Effector CD4-positive, alpha-beta T cell (primary cell): ENCODE measurements around the gene CES2.
"Not testable (repeated sequence)": the region's sequence is repeated elsewhere in the genome, so short reads cannot be mapped to it uniquely, and the experiment has no call there.

ENCODE experiments used
- DNase-seq: peaks from one replicate; pipeline ENCODE4 v3.0.0-alpha.2; 2020
- total RNA-seq: gene quantifications from one replicate; lab custom pipeline; 2026; lab: John Stamatoyannopoulos, UW

The CES2 gene, protein sequence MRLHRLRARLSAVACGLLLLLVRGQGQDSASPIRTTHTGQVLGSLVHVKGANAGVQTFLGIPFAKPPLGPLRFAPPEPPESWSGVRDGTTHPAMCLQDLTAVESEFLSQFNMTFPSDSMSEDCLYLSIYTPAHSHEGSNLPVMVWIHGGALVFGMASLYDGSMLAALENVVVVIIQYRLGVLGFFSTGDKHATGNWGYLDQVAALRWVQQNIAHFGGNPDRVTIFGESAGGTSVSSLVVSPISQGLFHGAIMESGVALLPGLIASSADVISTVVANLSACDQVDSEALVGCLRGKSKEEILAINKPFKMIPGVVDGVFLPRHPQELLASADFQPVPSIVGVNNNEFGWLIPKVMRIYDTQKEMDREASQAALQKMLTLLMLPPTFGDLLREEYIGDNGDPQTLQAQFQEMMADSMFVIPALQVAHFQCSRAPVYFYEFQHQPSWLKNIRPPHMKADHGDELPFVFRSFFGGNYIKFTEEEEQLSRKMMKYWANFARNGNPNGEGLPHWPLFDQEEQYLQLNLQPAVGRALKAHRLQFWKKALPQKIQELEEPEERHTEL
- total RNA-seq, result 33.8 reads per million, percentile 59 among the genes with 10 or more reads in this experiment

DNA sequence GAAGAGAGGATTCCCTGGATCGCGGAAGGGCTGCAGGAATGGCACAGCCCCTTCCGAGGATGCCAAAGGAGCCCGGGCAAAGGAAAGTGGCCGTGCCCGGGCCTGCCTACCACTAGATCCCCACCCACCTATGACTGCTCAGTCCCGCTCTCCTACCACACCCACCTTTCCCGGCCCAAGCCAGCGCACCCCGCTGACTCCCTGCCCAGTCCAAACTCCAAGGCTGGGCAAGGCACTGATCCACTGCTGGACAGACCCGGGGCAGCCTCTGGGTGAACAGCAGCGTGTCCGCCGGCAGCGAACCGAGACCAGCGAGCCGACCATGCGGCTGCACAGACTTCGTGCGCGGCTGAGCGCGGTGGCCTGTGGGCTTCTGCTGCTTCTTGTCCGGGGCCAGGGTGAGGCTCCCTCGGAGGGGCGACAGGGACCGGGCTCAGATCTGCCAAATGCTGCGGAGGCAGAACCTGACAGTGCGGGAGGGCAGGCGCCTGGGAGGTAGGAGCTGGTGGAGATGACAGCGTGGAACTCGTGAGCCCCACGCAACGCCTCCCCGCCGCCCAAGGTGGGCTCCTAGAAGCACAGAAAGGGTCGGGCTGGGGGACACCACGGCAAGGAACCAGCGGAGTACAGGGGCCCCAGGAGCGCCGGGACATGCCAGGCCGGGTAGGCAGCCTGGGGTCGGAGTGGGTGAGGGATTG is at the start of gene CES2:
TSS of gene CES2 (plus strand) at position 203 of the 698 bp plus-strand sequence. CDS start at position 323, 120 bp downstream.
- DNase-seq, result no peak

DNA sequence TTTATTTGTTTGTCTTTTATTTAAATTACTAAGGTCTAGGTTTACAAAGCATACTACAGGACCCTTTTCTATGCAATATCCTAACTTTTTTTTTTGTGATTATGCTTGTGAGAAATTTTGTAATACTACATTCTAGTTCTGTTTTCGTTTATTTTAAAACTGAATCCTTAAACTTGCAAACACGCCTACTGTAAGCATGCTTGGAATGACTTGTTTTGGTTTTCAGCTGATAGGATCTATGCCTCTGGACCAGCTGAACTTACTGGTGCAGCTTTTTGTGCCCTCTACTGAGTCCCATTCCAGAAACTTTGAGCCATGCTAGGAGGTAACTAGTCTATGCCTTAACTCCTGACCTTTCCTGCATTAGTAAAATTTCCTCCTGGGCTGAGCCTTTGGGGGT is 49.0 kb upstream of the CES2 start:
- DNase-seq, result no peak

DNA sequence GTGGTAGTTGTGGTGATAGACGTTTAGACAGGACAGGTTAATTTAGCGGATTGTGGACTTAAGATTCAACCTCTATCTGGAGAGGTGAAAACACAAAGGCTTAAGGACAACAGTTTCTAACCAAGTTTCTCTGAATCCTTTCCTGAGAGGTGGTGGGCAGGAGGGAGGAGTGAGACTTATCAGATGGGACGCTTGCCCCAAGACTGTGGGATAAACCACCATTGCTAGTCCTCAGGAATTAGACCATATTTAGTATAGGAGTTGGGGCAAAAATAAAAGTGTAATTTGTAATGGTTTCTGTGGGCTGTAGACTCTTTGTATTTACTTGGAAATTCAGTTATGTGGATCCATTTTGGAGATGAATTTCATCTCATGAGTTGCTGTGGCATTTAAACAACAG is 48.4 kb upstream of the CES2 start:
- no peak for DNase-seq

DNA sequence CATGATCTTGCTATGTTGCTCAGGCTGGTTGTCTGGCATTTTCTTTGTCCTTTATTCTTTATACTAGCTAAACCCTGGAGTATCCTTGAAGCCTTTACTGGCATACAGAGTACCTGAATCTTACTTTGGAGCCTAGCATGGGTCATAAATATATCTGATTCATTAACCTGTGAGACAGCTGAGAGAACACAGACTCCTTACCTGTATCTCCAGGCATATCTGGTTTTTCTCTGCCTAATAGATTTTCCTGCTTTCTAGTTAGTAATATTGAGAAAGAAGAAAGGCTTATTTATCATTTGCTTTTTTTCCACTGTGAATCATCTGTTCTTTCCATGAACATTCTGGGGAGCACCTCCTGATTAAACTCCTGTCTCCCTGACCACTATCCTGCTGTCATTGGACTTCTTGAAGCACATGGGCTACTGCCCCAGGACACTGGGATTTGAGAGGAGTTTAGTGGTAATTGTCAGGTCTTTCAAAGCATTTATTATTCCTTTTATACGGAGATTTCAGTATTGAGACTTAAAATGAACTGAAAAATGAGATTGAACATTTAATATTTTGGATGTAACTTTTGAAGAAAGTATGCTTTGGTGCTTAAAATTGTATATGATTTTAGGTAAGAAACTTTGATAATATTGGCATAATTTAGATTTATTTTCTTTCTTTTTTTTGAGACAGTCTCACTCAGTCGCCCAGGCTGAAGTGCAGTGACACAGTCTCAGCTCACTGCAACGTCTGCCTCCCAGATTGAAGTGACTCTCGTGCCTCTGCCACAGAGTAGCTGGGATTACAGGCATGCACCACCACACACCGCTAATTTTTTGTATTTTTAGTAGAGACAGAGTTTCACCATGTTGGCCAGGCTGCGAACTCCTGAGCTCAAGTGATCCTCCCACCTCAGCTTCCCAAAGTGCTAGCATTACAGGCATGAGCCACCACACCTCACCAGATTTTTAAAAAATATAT is 46.4 kb upstream of the CES2 start:
- DNase-seq, result no peak

DNA sequence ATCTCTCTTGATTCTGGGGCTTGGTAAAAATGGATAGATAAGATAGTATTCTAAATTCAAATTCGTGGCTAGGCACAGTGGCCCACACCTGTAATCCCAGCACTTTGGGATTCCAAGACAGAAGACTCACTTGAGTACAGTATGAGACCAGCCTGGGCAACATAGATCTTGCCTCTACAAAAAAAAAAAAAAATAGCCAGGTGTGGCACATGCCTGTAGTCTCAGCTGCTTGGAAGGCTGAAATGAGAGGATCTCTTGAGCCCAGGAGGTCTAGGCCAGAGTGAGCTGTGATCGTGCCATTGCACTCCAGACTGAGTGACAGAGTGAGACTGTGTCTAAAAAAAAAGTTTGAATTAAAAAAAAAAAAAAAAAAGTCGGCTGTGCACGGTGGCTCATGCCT is 45.7 kb upstream of the CES2 start:
- DNase-seq, result no peak

DNA sequence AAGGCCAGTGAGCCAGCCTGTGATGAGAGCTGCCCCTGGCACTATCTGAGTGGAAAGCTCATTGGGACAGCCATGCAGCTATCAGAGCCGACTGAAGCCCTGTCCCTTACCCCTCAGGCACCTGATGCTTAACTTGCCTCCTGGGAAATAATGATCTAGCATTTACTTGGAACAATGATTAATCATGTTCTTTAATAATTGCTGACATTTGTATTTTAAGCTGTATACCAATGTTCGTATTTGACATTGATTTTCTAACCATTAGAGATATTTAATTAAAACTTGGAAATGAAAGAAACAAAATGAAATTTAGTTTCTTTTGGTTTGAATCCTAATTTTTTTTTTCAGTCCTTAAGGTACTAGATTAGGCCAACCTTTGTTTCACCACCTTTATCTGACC is 44.5 kb upstream of the CES2 start:
- DNase-seq, result no peak

DNA sequence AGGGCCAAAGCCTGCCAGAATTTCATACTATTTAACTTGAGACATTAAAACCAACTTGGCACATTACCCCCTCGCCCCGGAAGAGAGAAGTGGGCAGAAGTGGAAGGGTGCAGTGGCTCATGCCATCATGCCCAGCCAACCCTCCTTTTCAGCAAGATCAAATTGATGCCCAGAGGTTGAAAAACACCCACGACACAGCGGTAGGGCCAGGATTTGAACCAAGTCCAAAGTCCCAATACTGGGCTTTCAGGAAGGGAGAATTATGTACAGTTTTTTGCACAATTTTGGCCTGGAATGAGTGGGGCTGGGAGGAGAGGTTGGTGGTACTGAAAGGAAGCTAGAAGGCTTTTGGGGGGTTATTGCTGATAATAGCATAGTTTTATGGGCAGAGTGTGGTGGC is 44.0 kb upstream of the CES2 start:
- no peak for DNase-seq

DNA sequence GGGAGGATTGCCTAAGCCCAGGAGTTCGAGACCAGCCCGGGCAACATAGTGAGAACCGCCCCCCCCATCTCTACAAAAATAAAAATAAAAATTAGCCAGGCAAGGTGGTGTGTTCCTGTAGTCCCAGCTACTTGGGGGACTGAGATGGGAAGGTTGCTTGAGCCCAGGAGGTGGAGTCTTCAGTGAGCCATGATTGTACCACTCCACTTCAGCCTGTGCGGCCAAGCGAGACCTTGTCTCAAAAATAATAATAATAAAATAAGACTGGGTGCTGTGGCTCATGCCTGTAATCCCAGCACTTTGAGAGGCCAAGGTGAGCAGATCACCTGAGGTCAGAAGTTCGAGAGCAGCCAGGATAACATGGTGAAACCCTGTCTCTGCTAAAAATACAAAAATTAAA is 43.5 kb upstream of the CES2 start:
- DNase-seq, result no peak

DNA sequence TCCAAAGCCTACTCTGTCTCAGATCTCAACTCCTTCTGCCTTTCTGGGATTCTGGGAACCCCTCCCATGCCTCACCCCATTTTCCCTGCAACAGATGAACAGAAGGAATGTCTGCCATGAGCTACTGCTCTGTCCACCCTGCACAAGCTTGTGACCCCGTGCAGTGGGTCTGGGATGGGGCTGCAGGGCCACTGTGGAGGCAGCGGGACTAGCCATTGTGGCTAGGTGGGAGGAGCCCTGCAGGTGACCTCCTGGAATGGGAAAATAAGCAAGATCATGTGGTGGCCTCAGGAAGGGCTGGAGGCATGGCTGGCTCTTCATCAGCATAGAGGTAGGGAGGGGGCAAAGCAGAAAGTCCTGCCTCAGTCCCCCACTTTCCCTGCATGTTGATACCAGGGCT is 41.3 kb upstream of the CES2 start:
- DNase-seq, result no peak

DNA sequence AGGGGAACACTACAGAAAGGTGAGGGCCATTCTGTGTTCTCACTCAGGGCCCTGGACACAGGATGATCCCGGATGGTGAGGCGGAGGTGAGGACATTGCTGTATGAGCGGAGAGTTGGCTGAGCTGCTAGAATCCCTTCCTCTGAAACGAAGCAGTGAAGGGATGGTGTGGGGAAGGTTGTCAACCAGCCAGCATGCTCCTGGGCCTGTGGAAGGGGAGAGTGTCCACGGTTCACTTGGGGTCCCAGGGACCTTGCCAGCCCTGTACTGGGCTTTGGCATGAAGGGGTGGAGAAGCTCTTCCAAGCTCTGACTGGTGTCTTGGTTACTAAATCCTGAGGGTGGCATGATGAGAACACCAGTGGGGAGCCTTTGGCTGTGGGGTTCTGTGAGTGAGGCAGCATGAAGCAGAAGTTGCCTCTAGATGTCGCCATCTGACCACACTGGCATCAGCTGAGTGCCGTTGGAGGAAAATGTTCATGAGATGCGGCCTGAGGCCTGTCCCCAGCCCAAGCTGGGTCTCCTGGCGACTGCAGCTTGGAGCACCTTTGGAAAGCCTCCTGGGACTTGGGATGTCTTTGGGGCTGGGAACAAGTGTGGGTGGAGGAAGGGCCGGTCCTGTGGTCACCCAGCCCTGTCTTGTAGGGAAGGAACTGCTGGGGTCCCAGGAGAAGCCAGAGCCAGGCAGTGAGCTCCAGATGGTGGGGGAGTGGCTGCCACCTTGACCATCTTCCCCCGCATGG is 40.2 kb upstream of the CES2 start:
- peak; percentile 38 for DNase-seq

DNA sequence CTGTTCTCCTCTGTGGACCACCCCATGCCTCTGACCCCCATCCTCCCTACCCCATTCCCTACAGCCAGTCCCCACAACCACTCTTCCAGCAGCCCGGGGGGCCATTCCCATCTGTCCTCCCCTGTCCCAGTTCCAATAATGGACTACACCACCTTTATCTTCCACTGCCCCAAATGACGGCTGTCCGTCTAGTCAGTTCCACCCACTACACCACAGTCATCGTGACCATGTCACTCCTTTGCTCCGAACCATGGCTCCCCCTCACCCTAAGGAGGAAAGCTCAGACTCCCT is 39.7 kb upstream of the CES2 start:
- no peak for DNase-seq

DNA sequence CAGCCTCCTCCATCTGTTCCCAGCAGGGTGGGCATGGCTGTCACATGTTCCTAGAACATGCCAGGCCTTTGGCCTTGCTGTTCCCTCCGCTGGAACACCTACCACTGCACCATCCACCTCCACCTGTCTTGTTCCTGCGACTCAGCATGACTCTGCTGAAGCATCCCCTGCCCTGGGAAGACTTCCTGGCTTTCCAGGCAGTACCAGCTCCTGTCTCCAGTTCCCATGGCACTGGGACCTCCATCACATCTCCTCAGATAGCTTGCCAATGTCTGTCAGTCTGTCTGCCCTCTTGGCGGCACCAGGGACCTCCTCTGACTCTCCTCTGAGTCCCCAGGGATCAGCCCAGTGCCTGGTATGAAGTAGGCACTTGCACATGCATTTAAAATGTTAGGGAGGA is 39.3 kb upstream of the CES2 start:
- no peak for DNase-seq

DNA sequence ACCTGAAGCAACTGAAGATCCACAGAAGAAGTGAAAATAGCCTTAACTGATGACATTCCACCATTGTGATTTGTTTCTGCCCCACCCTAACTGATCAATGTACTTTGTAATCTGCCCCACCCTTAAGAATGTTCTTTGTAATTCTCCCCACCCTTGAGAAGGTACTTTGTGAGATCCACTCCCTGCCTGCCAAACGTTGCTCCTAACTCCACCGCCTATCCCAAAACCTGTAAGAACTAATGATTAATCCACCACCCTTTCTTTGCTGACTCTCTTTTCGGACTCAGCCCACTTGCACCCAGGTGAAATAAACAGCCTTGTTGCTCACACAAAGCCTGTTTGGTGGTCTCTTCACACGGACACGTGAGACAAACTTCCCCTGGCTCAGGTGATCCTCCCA is 38.6 kb upstream of the CES2 start:
- not testable (repeated sequence) for DNase-seq

DNA sequence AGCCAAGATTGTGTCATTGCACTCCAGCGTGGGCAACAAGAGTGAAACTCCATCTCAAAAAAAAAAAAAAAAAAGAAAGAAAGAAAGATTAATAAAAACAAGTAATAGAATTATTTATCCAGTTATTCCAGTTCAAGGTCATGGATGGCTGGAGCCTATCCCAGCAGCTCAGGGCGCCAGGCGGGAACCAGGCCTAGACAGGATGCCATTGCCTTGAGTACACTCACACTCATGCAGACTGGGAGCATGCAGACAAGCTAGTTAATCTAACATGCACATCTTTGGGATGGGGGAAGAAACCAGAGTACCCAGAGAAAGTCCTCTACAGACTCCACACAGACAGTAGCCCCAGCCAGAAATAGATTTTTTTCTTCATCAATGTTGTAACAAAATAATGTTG is 37.1 kb upstream of the CES2 start:
- DNase-seq, result no peak

DNA sequence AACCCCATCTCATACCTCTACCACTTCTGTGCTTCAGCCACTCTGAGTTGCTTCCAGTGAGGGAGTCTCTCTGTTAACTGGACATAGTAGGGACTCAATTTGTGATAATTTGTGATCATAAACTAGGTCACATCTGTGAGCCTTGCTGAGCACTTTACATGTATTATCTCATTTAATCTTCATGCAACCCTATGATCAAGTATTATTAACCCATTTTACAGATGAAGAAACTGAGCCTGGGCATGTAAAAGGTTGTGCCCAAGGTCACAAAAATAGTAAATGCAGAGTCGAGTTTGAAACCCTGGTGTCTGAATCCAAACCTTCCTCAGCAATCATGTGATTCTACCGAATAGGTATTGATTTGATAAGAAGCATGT is 36.4 kb upstream of the CES2 start:
- DNase-seq, result no peak

DNA sequence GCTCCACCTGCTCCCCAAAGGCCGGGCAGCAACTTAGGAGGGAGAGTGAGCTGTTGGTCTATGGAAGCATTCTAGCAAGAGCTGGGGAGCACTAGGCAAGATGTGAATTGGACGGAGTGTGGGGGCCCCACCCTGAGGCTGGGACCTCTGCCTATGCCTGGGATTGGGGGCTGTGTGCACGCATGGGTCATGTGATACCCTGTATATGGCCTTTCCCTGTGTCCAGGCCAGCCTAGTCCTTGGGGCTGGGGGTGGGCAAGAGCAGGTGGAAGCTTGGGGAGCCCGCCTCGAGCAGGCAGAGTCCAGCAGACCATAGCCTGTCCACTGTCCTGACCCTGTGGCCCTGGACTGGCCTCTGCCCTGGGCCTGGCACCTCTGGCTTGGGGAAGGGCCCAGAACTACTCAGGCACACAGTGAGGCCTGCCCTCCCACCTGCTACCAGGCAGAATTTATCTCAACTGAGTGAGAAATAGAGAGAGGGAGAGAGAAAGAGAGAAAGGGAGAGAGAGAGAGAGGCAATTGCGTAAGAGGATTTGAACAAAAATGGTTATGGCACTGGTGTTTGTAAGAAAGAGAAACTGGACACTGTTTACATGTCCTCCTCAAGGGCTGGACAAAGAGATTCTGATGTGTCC is 35.9 kb upstream of the CES2 start:
- no peak for DNase-seq

DNA sequence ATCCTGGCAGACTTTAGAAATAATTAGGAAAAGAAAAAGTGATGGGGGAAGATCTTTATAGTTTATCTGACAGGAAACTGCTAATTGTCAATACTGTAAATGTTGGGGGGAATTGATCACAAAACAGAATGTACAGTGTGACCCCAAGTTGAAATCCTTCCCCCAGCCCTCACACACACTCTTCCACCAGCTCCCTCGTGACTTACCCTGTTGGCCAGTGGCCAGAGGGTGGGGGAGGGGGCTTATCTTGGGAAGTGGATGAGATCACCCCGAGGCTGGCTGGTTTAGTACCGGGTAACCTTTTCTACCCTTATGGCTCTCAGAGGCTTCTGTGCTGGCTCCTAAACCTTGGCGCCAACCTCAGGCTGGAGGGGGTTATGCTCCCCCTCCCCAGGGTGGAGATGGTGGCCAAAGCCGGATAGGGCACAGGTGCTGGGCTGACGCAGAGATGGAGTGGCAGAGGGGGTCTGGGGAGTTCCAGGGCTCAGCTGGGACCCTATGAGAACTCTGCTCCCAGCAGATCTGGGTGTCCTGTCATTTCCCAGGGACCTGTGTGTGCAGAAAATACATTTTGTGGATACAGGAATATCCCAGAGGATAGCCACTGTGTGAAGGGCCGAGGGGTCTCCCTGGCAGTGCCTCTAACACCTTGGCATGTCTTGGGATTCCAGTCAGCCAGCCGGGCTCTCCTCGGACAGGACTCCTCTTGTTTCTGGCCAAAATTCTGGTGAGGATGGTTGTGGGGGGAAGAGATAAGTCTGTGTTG is 35.2 kb upstream of the CES2 start:
- DNase-seq, result no peak

DNA sequence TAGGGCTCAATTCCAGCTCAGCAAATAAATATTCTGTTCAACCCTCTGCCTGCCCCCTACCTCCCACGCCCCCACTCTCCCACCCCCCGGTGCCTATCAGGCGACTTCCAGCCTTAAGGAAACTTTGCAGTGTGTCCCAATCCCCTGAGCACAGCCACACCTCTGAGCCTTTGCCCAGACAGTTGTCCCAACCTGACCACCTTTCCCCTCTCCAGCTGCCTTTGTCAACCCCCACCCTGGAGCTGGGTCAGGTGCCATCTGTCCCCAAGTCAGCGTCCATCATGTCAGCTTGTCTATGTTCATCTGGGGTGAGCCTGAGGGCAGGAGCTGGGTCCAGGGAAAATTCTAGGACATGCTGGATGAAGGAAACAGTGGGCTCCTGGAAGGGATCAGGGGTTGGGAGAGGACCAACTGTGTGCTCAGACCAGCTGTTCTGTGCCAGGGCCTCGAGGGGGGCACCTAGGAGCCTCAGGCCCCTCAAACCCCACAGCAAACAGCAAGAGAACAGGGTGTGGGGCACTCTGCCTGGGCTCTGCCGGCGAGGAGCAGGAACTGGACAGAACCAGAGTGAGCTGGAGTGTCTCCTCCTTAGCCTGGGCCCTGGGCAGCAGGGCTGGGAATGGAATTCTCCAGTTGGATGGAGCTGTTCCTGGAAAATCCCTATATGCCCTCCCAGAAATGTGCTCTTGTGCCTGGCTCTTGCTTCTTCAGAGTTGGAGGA is 34.4 kb upstream of the CES2 start:
- DNase-seq, result no peak

DNA sequence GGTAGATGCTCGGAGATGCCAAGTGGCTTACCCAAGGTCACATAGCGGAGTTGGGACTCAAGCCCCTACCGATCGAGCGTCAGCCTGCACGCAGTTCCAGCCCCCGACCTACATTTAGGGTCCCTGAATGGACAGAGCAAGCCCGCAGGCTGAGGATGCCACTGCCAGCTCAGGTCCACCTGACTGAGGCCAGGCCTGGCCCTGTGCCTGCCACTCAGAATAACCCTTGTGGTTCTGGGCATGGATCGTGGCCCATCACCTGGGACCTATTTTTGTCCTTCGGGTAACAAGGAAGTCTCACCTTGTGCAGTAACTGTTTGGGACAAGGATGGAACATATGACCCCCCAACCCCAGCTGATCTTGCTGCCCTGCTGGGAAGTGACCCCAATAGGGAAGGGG is 33.7 kb upstream of the CES2 start:
- DNase-seq, result no peak
